ENCODE results near the gene ATPAF2.

The ATPAF2 gene

GRCh38 chr17:18031955-18032354 is 7.0 kb downstream of the ATPAF2 start:
- Histone ChIP-seq H3K27ac (ENCODE audit: insufficient read depth in 1 of 2, low read depth in 1 of 2, low read length in 2 of 2, poor library complexity in 1 of 2, severe bottlenecking in 2 of 2) (no peak overlapping the region), H3K9me3 (ENCODE audit: control extremely low read depth in 1 of 5, control insufficient read depth in 4 of 5, insufficient read depth in 2 of 5, low read depth in 1 of 5, low read length in 4 of 5) (no peaks in the 10 kb centered on the region), H3K27me3 (replicated peaks in 2 of 5; ENCODE audit: control insufficient read depth in 4 of 5, insufficient read depth in 5 of 5, low read length in 4 of 5) (no peaks in the 10 kb centered on the region), H3K36me3 (ENCODE audit: control insufficient read depth in 4 of 4, insufficient read depth in 4 of 4, low read length in 3 of 4) (peaks cover 3 to 16% (median 14%) of the 10 kb centered on the region in 4 experiments), H3K4me3 (ENCODE audit: control insufficient read depth in 1 of 7, extremely low read depth in 1 of 7, insufficient read depth in 4 of 7, low read depth in 2 of 7, low read length in 6 of 7) (no peak overlapping the region), H3K4me1 (ENCODE audit: control extremely low read depth in 1 of 4, control insufficient read depth in 4 of 4, insufficient read depth in 4 of 4, low read length in 3 of 4) (peaks cover 0 to 8% (median under 1%) of the 10 kb centered on the region in 4 experiments)
- ChIA-PET CTCF (interaction anchor here (0.6 to 0.7 kb wide), 2 partner anchors 45 to 85 kb away, joined by 3 to 5 read pairs; no protein-coding TSS in a partner anchor), POLR2A (no interaction called here)
- no peak for DNase-seq
- 90% methylated on average over 2 of the region's 2 CpGs for WGBS (ENCODE audit: insufficient coverage)

DNA sequence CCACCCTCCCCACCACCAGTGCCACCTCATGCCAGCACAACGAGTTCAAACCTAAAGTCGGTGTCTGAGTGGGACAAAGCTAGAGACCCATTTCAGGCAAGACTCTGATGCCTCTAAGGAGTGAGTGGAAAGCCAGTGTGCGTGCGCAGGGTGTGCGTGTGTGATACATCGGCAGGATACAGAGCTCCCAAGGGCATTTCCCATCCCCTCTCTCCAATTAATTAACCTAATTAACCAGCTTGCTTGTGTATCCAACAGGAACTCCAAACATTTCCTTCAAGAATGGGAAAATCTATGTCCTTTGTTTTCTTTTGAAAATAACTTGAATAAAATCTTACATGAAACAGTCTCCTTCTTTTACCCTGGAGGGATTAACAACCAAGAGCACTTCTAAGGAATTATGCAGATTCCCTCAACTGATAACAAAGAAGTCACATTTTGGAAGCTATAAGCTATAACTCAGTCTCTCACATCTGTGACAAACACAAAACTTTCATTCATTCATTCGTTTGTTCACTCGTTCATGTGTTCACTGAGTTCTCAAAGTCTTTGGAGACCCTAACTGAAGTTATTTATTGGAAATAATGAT is 9.9 kb downstream of the ATPAF2 start:
- DNase-seq = no peak
- H3K4me1 ChIP-seq (ENCODE audit: control extremely low read depth in 1 of 4, control insufficient read depth in 4 of 4, insufficient read depth in 4 of 4, low read length in 3 of 4) = no peaks in the 10 kb centered on the region
- ChIA-PET CTCF (interaction anchor here (0.7 to 2.2 kb wide), 6 partner anchors 9 to 137 kb away, joined by 3 to 6 read pairs (median 3); no protein-coding TSS in a partner anchor), POLR2A (interaction anchor here (1.3 kb wide), 1 partner anchor 9 kb away, joined by 4 read pairs; no protein-coding TSS in a partner anchor)
- H3K9me3 ChIP-seq (ENCODE audit: control extremely low read depth in 1 of 5, control insufficient read depth in 4 of 5, insufficient read depth in 2 of 5, low read depth in 1 of 5, low read length in 4 of 5) = no peaks in the 10 kb centered on the region
- H3K27ac ChIP-seq (ENCODE audit: insufficient read depth in 1 of 2, low read depth in 1 of 2, low read length in 2 of 2, poor library complexity in 1 of 2, severe bottlenecking in 2 of 2) = no peak overlapping the region
- H3K4me3 ChIP-seq (ENCODE audit: control insufficient read depth in 1 of 7, extremely low read depth in 1 of 7, insufficient read depth in 4 of 7, low read depth in 2 of 7, low read length in 6 of 7) = no peak overlapping the region
- 98% methylated on average over 6 of the region's 8 CpGs for WGBS (ENCODE audit: insufficient coverage)
- peaks cover 3 to 40% (median 33%) of the 10 kb centered on the region in 4 experiments for H3K36me3 ChIP-seq (ENCODE audit: control insufficient read depth in 4 of 4, insufficient read depth in 4 of 4, low read length in 3 of 4)
- no peaks in the 10 kb centered on the region for H3K27me3 ChIP-seq (replicated peaks in 2 of 5; ENCODE audit: control insufficient read depth in 4 of 5, insufficient read depth in 5 of 5, low read length in 4 of 5)

- no peak for DNase-seq
- H3K9me3 ChIP-seq (ENCODE audit: control extremely low read depth in 1 of 5, control insufficient read depth in 4 of 5, insufficient read depth in 2 of 5, low read depth in 1 of 5, low read length in 4 of 5) = no peaks in the 10 kb centered on the region
- H3K4me3 ChIP-seq (ENCODE audit: control insufficient read depth in 1 of 7, extremely low read depth in 1 of 7, insufficient read depth in 4 of 7, low read depth in 2 of 7, low read length in 6 of 7) = no peak overlapping the region
- CTCF ChIA-PET = interaction anchor here (0.7 to 2.2 kb wide), 6 partner anchors 8 to 136 kb away, joined by 3 to 6 read pairs (median 3); no protein-coding TSS in a partner anchor
- 95% methylated on average over 6 of the region's 11 CpGs for WGBS (ENCODE audit: insufficient coverage)
- H3K36me3 ChIP-seq (ENCODE audit: control insufficient read depth in 4 of 4, insufficient read depth in 4 of 4, low read length in 3 of 4) = peaks cover 3 to 43% (median 34%) of the 10 kb centered on the region in 4 experiments
- no peaks in the 10 kb centered on the region for H3K27me3 ChIP-seq (replicated peaks in 2 of 5; ENCODE audit: control insufficient read depth in 4 of 5, insufficient read depth in 5 of 5, low read length in 4 of 5)
- no peaks in the 10 kb centered on the region for H3K4me1 ChIP-seq (ENCODE audit: control extremely low read depth in 1 of 4, control insufficient read depth in 4 of 4, insufficient read depth in 4 of 4, low read length in 3 of 4)
- POLR2A ChIA-PET = interaction anchor here (1.3 kb wide), 1 partner anchor 10 kb away, joined by 4 read pairs; no protein-coding TSS in a partner anchor
- no peak overlapping the region for H3K27ac ChIP-seq (ENCODE audit: insufficient read depth in 1 of 2, low read depth in 1 of 2, low read length in 2 of 2, poor library complexity in 1 of 2, severe bottlenecking in 2 of 2)
Observed at GRCh38 chr17:18028114-18028951, 10.6 kb downstream of the ATPAF2 start.

- Histone ChIP-seq H3K27ac (ENCODE audit: insufficient read depth in 1 of 2, low read depth in 1 of 2, low read length in 2 of 2, poor library complexity in 1 of 2, severe bottlenecking in 2 of 2) (no peak overlapping the region), H3K4me1 (ENCODE audit: control extremely low read depth in 1 of 4, control insufficient read depth in 4 of 4, insufficient read depth in 4 of 4, low read length in 3 of 4) (no peaks in the 10 kb centered on the region), H3K9me3 (ENCODE audit: control extremely low read depth in 1 of 5, control insufficient read depth in 4 of 5, insufficient read depth in 2 of 5, low read depth in 1 of 5, low read length in 4 of 5) (no peaks in the 10 kb centered on the region), H3K36me3 (ENCODE audit: control insufficient read depth in 4 of 4, insufficient read depth in 4 of 4, low read length in 3 of 4) (peaks cover 3 to 43% (median 34%) of the 10 kb centered on the region in 4 experiments), H3K27me3 (replicated peaks in 2 of 5; ENCODE audit: control insufficient read depth in 4 of 5, insufficient read depth in 5 of 5, low read length in 4 of 5) (no peaks in the 10 kb centered on the region), H3K4me3 (ENCODE audit: control insufficient read depth in 1 of 7, extremely low read depth in 1 of 7, insufficient read depth in 4 of 7, low read depth in 2 of 7, low read length in 6 of 7) (no peak overlapping the region)
- no peak for DNase-seq
- POLR2A ChIA-PET = no interaction called here
- WGBS (ENCODE audit: insufficient coverage) = 100% methylated on average over 3 of the region's 6 CpGs
- CTCF ChIA-PET = interaction anchor here (1.7 kb wide), 1 partner anchor 33 kb away, joined by 6 read pairs; no protein-coding TSS in a partner anchor
Observed at GRCh38 chr17:18027280-18027679, 11.7 kb downstream of the ATPAF2 start.

- WGBS (ENCODE audit: insufficient coverage) = 94% methylated on average over 7 of the region's 11 CpGs
- POLR2A ChIA-PET = no interaction called here
- CTCF ChIA-PET = interaction anchor here (1.2 to 1.7 kb wide), 2 partner anchors 8 to 32 kb away, joined by 6 read pairs; no protein-coding TSS in a partner anchor
Observed at GRCh38 chr17:18025945-18026776, 12.8 kb downstream of the ATPAF2 start.

GRCh38 chr17:18025241-18025944 is 13.6 kb downstream of the ATPAF2 start:
- ChIA-PET POLR2A (no interaction called here), CTCF (interaction anchor here (1.2 to 1.7 kb wide), 2 partner anchors 8 to 31 kb away, joined by 6 read pairs; no protein-coding TSS in a partner anchor)
- H3K27me3 ChIP-seq (replicated peaks in 2 of 5; ENCODE audit: control insufficient read depth in 4 of 5, insufficient read depth in 5 of 5, low read length in 4 of 5) = no peaks in the 10 kb centered on the region
- WGBS (ENCODE audit: insufficient coverage) = 84% methylated on average over 5 of the region's 5 CpGs
- DNase-seq = no peak
- H3K27ac ChIP-seq (ENCODE audit: insufficient read depth in 1 of 2, low read depth in 1 of 2, low read length in 2 of 2, poor library complexity in 1 of 2, severe bottlenecking in 2 of 2) = no peak overlapping the region
- H3K9me3 ChIP-seq (ENCODE audit: control extremely low read depth in 1 of 5, control insufficient read depth in 4 of 5, insufficient read depth in 2 of 5, low read depth in 1 of 5, low read length in 4 of 5) = no peaks in the 10 kb centered on the region
- no peaks in the 10 kb centered on the region for H3K4me1 ChIP-seq (ENCODE audit: control extremely low read depth in 1 of 4, control insufficient read depth in 4 of 4, insufficient read depth in 4 of 4, low read length in 3 of 4)
- H3K36me3 ChIP-seq (ENCODE audit: control insufficient read depth in 4 of 4, insufficient read depth in 4 of 4, low read length in 3 of 4) = peaks cover 11 to 56% (median 44%) of the 10 kb centered on the region in 4 experiments
- no peak overlapping the region for H3K4me3 ChIP-seq (ENCODE audit: control insufficient read depth in 1 of 7, extremely low read depth in 1 of 7, insufficient read depth in 4 of 7, low read depth in 2 of 7, low read length in 6 of 7)

More at GRCh38 chr17:18025945-18026776, 12.8 kb downstream of the ATPAF2 start:
- Histone ChIP-seq H3K4me1 (ENCODE audit: control extremely low read depth in 1 of 4, control insufficient read depth in 4 of 4, insufficient read depth in 4 of 4, low read length in 3 of 4) (no peaks in the 10 kb centered on the region), H3K4me3 (ENCODE audit: control insufficient read depth in 1 of 7, extremely low read depth in 1 of 7, insufficient read depth in 4 of 7, low read depth in 2 of 7, low read length in 6 of 7) (no peak overlapping the region), H3K27ac (ENCODE audit: insufficient read depth in 1 of 2, low read depth in 1 of 2, low read length in 2 of 2, poor library complexity in 1 of 2, severe bottlenecking in 2 of 2) (no peak overlapping the region), H3K9me3 (ENCODE audit: control extremely low read depth in 1 of 5, control insufficient read depth in 4 of 5, insufficient read depth in 2 of 5, low read depth in 1 of 5, low read length in 4 of 5) (no peaks in the 10 kb centered on the region), H3K36me3 (ENCODE audit: control insufficient read depth in 4 of 4, insufficient read depth in 4 of 4, low read length in 3 of 4) (peaks cover 11 to 51% (median 41%) of the 10 kb centered on the region in 4 experiments), H3K27me3 (replicated peaks in 2 of 5; ENCODE audit: control insufficient read depth in 4 of 5, insufficient read depth in 5 of 5, low read length in 4 of 5) (no peaks in the 10 kb centered on the region)
- DNase-seq = no peak
